DND-41 (cell line): Measurements from ENCODE around the gene VPREB3.
A peak's percentile ranks its signal among the peaks of the same experiment; 100 is the strongest.

ENCODE experiments used
- ATAC-seq: fragments of 200-7000 bp; cut with Tn5 transposase; 3 replicates; pipeline ENCODE4 v1.9.1; 2021; ENCODE audit warnings: low read depth; ENCODE audit not compliant: insufficient read depth
- DNase-seq: peaks from one replicate; pipeline ENCODE4 v3.0.0-alpha.2; 2020
- H2AFZ ChIP-seq: 2 replicates; pipeline ENCODE4 v1.6.0; 2012; ENCODE audit warnings: low read depth, low read length
- H3K27ac ChIP-seq: 2 replicates; pipeline ENCODE4 v1.5.1; 2012; ENCODE audit warnings: low read length, inconsistent platforms
- H3K27me3 ChIP-seq: fragments of 200-600 bp; sonication (generic); 2 replicates; pipeline ENCODE4 v1.6.0; 2012; ENCODE audit warnings: low read length, mild to moderate bottlenecking, inconsistent platforms; ENCODE audit not compliant: insufficient read depth, poor library complexity
- H3K36me3 ChIP-seq: 2 replicates; pipeline ENCODE4 v1.5.1; 2012; ENCODE audit warnings: low read length, inconsistent platforms; ENCODE audit not compliant: insufficient read depth
- H3K4me1 ChIP-seq: 2 replicates; pipeline ENCODE4 v1.5.1; 2012; ENCODE audit warnings: mild to moderate bottlenecking, low read length; ENCODE audit not compliant: insufficient read depth
- H3K4me2 ChIP-seq: 2 replicates; pipeline ENCODE4 v1.6.0; 2012; ENCODE audit warnings: mild to moderate bottlenecking, moderate library complexity, low read length, inconsistent platforms; ENCODE audit not compliant: insufficient read depth
- H3K4me3 ChIP-seq, 2 experiments: fragments of 200-600 bp in 1 of 2; shearing (Covaris generic) in 1 of 2; 2 replicates each; pipeline ENCODE4 v1.5.1; 2012 to 2016; ENCODE audit warnings: inconsistent platforms in 2 of 2, low read length in 2 of 2, mild to moderate bottlenecking in 2 of 2, low read depth in 1 of 2, moderate library complexity in 1 of 2
- H3K79me2 ChIP-seq: 2 replicates; pipeline ENCODE4 v1.6.0; 2012; ENCODE audit warnings: low read length, inconsistent platforms; ENCODE audit not compliant: insufficient read depth
- H3K9ac ChIP-seq: 2 replicates; pipeline ENCODE4 v1.6.0; 2012; ENCODE audit warnings: low read depth, mild to moderate bottlenecking, inconsistent platforms, low read length, moderate library complexity
- H3K9me3 ChIP-seq: 2 replicates; pipeline ENCODE4 v1.5.1; 2012; ENCODE audit warnings: low read length, moderate library complexity, mild to moderate bottlenecking, inconsistent platforms; ENCODE audit not compliant: insufficient read depth, severe bottlenecking
- H4K20me1 ChIP-seq: 2 replicates; pipeline ENCODE4 v1.6.0; 2012; ENCODE audit warnings: low read length; ENCODE audit not compliant: insufficient read depth
- CTCF ChIP-seq: IDR thresholded peaks from 2 replicates; pipeline ENCODE4 v1.5.1; 2012; ENCODE audit warnings: borderline replicate concordance, low read length, moderate library complexity, mild to moderate bottlenecking; ENCODE audit not compliant: poor library complexity, severe bottlenecking; ENCODE audit errors: extremely low read depth
- EZH2 ChIP-seq: IDR thresholded peaks from 3 replicates; pipeline ENCODE4 v1.6.1; 2012; ENCODE audit warnings: borderline replicate concordance, low read depth, mild to moderate bottlenecking, moderate library complexity, low read length, inconsistent platforms; ENCODE audit not compliant: severe bottlenecking

The VPREB3 gene

GRCh38 chr22:23753385-23753784, 840 bp downstream of the VPREB3 start:
- Histone ChIP-seq H2AFZ (no peak overlapping the region), H3K9ac (no peak overlapping the region), H3K9me3 (no peaks in the 10 kb centered on the region), H3K4me2 (no peak overlapping the region), H4K20me1 (no peaks in the 10 kb centered on the region), H3K27ac (no peak overlapping the region), H3K4me1 (peaks cover 21% of the 10 kb centered on the region), H3K36me3 (no peaks in the 10 kb centered on the region), H3K79me2 (peaks cover 11% of the 10 kb centered on the region), H3K4me3 (no peak overlapping the region), H3K27me3 (no peaks in the 10 kb centered on the region)
- no peak for ATAC-seq
- DNase-seq: no peak
- no peak for TF ChIP-seq EZH2
- TF ChIP-seq CTCF: no peak

GRCh38 chr22:23752750-23753149, 1.5 kb downstream of the VPREB3 start:
- no peaks in the 10 kb centered on the region for H3K9me3 ChIP-seq
- peaks cover 11% of the 10 kb centered on the region for H3K79me2 ChIP-seq
- no peak overlapping the region for H3K4me3 ChIP-seq
- DNase-seq (no peak), ATAC-seq (no peak)
- no peak for TF ChIP-seq EZH2
- TF ChIP-seq CTCF: no peak
- H2AFZ ChIP-seq: no peak overlapping the region
- H3K27ac ChIP-seq: no peak overlapping the region
- H3K27me3 ChIP-seq: no peaks in the 10 kb centered on the region
- H3K4me2 ChIP-seq: no peak overlapping the region
- H4K20me1 ChIP-seq: no peaks in the 10 kb centered on the region
- H3K4me1 ChIP-seq: peaks cover 21% of the 10 kb centered on the region
- H3K9ac ChIP-seq: 0 out of 2 replicates have a peak overlapping the region, but pooled peaks have one; percentile 12
- H3K36me3 ChIP-seq: no peaks in the 10 kb centered on the region

- DNase-seq (no peak), ATAC-seq (no peak)
- Histone ChIP-seq H3K4me2 (no peak overlapping the region), H3K4me1 (peaks cover 21% of the 10 kb centered on the region), H3K4me3 (no peak overlapping the region), H3K9me3 (no peaks in the 10 kb centered on the region), H3K36me3 (no peaks in the 10 kb centered on the region), H4K20me1 (no peaks in the 10 kb centered on the region), H3K79me2 (peaks cover 14% of the 10 kb centered on the region), H3K27me3 (no peaks in the 10 kb centered on the region), H3K9ac (no peak overlapping the region), H3K27ac (no peak overlapping the region), H2AFZ (no peak overlapping the region)
- TF ChIP-seq CTCF: no peak
- no peak for TF ChIP-seq EZH2
Measured at GRCh38 chr22:23752090-23752691, 2.0 kb downstream of the VPREB3 start.
